ENCODE measurements around the gene GNPDA1. TPM values are rescaled to one million over a fixed set of nuclear protein-coding genes. Genes with fewer than 3 reads are reported as not detected.

The GNPDA1 gene
- polyA plus RNA-seq, 1 donor (not counting 4 experiments of a cell fraction or from before 2014, with no cell fraction given), result 18.0 TPM

DNA sequence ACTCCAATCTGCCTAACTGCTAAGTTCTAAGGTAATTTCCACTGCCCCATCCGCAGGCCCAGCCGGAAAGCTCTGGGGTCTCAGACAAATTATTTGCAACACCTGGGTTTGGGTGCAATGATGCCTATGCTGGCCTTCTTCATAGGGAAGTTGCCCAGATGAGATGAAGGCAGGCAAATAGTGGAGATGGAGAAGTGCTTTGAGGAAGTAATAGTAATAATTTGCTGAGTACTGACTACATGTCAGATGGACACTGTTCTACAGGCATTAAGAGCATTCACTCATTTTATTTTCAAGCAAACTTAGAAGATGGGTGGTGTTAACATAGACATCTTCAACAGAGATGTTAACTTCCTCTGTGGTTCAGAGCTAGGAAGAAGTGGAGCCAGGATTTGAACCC, 58.6 kb downstream of the GNPDA1 start:
- no peak overlapping the region for H3K9ac ChIP-seq (ENCODE audit: control insufficient read depth, extremely low read depth, insufficient read depth, low read length)
- peaks cover 11% of the 10 kb centered on the region for H3K4me1 ChIP-seq (ENCODE audit: control insufficient read depth, extremely low read depth, insufficient read depth, low read length)
- H3K4me2 ChIP-seq (ENCODE audit: control insufficient read depth, extremely low read depth, insufficient read depth, low read depth, low read length), result no peak overlapping the region
- dilution Hi-C loops (cut with MboI; ENCODE audit: extremely low pct_ligation_motif_present, low sequenced_read_pairs), result no loop called here
- no peaks in the 10 kb centered on the region for H3K27me3 ChIP-seq (ENCODE audit: control insufficient read depth, extremely low read depth, insufficient read depth, low read length)
- DNase-seq (ENCODE audit: low read depth, low spot score), result no peak
- no peaks in the 10 kb centered on the region for H4K20me1 ChIP-seq (ENCODE audit: control insufficient read depth, extremely low read depth, insufficient read depth, low read length)
- H3K36me3 ChIP-seq (ENCODE audit: control insufficient read depth in 2 of 2, extremely low read depth in 1 of 2, insufficient read depth in 2 of 2, low read length in 2 of 2), result no peaks in the 10 kb centered on the region
- TF ChIP-seq EZH2 (IDR thresholded peaks at IDR 0.05; ENCODE audit: low read length), result no peak
- TF ChIP-seq, protein P1, sequence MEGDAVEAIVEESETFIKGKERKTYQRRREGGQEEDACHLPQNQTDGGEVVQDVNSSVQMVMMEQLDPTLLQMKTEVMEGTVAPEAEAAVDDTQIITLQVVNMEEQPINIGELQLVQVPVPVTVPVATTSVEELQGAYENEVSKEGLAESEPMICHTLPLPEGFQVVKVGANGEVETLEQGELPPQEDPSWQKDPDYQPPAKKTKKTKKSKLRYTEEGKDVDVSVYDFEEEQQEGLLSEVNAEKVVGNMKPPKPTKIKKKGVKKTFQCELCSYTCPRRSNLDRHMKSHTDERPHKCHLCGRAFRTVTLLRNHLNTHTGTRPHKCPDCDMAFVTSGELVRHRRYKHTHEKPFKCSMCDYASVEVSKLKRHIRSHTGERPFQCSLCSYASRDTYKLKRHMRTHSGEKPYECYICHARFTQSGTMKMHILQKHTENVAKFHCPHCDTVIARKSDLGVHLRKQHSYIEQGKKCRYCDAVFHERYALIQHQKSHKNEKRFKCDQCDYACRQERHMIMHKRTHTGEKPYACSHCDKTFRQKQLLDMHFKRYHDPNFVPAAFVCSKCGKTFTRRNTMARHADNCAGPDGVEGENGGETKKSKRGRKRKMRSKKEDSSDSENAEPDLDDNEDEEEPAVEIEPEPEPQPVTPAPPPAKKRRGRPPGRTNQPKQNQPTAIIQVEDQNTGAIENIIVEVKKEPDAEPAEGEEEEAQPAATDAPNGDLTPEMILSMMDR (optimal IDR thresholded peaks at IDR 0.05 in 1 of 3, IDR thresholded peaks at IDR 0.05 in 1 of 3, conservative IDR thresholded peaks at IDR 0.05 in 1 of 3; ENCODE audit: extremely low read depth in 1 of 3, insufficient read depth in 2 of 3, low read length in 3 of 3), result no peak
- FAIRE-seq, result no peak
- H3K9me3 ChIP-seq (ENCODE audit: control insufficient read depth, low read depth, low read length), result no peaks in the 10 kb centered on the region
- H3K79me2 ChIP-seq (ENCODE audit: control insufficient read depth, insufficient read depth, low read length), result no peaks in the 10 kb centered on the region
- no peak overlapping the region for H3K27ac ChIP-seq (ENCODE audit: control insufficient read depth, insufficient read depth, low read length)
- no peaks in the 10 kb centered on the region for H3K9me1 ChIP-seq (ENCODE audit: control insufficient read depth, extremely low read depth, insufficient read depth, low read length)
- no peak overlapping the region for H3K4me3 ChIP-seq (ENCODE audit: control insufficient read depth in 2 of 3, extremely low read depth in 1 of 3, insufficient read depth in 2 of 3, low read depth in 1 of 3, low read length in 3 of 3)
- no peak overlapping the region for H2AFZ ChIP-seq (ENCODE audit: control insufficient read depth, low read length)

DNA sequence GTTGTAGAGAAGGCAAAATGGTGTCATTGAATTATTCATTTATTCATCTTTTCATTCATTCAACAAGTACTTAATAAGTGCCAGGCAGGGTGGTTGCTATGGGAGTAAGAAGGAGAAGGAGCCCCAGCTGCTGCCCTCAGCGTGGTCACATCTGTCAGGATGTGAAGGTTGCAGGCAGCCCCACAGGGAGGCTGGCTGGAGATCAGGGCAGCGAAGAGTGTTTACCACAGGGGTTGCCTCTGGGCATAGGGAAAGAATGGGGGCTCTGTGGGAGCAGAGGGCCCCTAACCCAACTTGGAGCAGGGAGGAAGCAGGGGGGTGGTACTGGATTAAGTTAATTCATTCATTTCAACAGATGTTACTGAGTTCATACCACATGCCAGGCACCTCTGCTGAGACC, 60.8 kb downstream of the GNPDA1 start:
- dilution Hi-C loops (cut with MboI; ENCODE audit: extremely low pct_ligation_motif_present, low sequenced_read_pairs), result no loop called here
- no peak for FAIRE-seq
- H3K4me2 ChIP-seq (ENCODE audit: control insufficient read depth, extremely low read depth, insufficient read depth, low read depth, low read length), result no peak overlapping the region
- no peak for TF ChIP-seq EZH2 (IDR thresholded peaks at IDR 0.05; ENCODE audit: low read length)
- TF ChIP-seq, protein P1 (optimal IDR thresholded peaks at IDR 0.05 in 1 of 3, IDR thresholded peaks at IDR 0.05 in 1 of 3, conservative IDR thresholded peaks at IDR 0.05 in 1 of 3; ENCODE audit: extremely low read depth in 1 of 3, insufficient read depth in 2 of 3, low read length in 3 of 3), result no peak
- DNase-seq (ENCODE audit: low read depth, low spot score), result no peak
- no peak overlapping the region for H2AFZ ChIP-seq (ENCODE audit: control insufficient read depth, low read length)
- H3K4me3 ChIP-seq (ENCODE audit: control insufficient read depth in 2 of 3, extremely low read depth in 1 of 3, insufficient read depth in 2 of 3, low read depth in 1 of 3, low read length in 3 of 3), result no peak overlapping the region
- no peaks in the 10 kb centered on the region for H3K4me1 ChIP-seq (ENCODE audit: control insufficient read depth, extremely low read depth, insufficient read depth, low read length)
- H3K79me2 ChIP-seq (ENCODE audit: control insufficient read depth, insufficient read depth, low read length), result no peaks in the 10 kb centered on the region
- H3K27ac ChIP-seq (ENCODE audit: control insufficient read depth, insufficient read depth, low read length), result no peak overlapping the region
- H3K9ac ChIP-seq (ENCODE audit: control insufficient read depth, extremely low read depth, insufficient read depth, low read length), result no peak overlapping the region
- no peaks in the 10 kb centered on the region for H3K27me3 ChIP-seq (ENCODE audit: control insufficient read depth, extremely low read depth, insufficient read depth, low read length)
- no peaks in the 10 kb centered on the region for H4K20me1 ChIP-seq (ENCODE audit: control insufficient read depth, extremely low read depth, insufficient read depth, low read length)
- no peaks in the 10 kb centered on the region for H3K9me3 ChIP-seq (ENCODE audit: control insufficient read depth, low read depth, low read length)
- no peaks in the 10 kb centered on the region for H3K9me1 ChIP-seq (ENCODE audit: control insufficient read depth, extremely low read depth, insufficient read depth, low read length)
- no peaks in the 10 kb centered on the region for H3K36me3 ChIP-seq (ENCODE audit: control insufficient read depth in 2 of 2, extremely low read depth in 1 of 2, insufficient read depth in 2 of 2, low read length in 2 of 2)
